ENCODE measurements around the gene IQCM.
"Not testable (repeated sequence)": the region's sequence is repeated elsewhere in the genome, so short reads cannot be mapped to it uniquely, and the experiment has no call there.

Gene IQCM

DNA sequence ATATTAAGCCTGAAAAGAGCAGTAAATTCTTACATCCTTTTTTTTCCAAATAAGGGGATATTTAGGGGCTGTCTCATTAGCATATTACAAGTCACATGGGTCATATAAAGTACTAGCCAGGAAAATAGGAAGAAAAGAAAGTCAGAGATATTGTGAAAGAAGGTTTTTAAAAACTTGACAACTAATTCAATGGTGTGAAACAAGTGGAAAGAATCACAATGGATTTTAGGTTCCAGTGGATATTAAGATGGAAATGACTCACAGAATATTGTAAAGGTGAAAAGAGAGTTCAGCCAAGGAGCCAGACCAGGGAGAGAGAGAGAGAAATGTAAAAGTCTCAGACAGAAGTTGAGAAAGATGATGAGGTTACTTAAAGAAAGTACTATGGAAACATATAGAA is 297.2 kb downstream of the IQCM start:
- H3K27ac ChIP-seq, result no peak overlapping the region
- in situ Hi-C loops (cut with HindIII; ENCODE audit: low pct_ligation_motif_present, low sequenced_read_pairs), result no loop called here
- H3K4me3 ChIP-seq (ENCODE audit: low read depth, low read length), result no peak overlapping the region
- no peak for DNase-seq
- TF ChIP-seq, protein P1, sequence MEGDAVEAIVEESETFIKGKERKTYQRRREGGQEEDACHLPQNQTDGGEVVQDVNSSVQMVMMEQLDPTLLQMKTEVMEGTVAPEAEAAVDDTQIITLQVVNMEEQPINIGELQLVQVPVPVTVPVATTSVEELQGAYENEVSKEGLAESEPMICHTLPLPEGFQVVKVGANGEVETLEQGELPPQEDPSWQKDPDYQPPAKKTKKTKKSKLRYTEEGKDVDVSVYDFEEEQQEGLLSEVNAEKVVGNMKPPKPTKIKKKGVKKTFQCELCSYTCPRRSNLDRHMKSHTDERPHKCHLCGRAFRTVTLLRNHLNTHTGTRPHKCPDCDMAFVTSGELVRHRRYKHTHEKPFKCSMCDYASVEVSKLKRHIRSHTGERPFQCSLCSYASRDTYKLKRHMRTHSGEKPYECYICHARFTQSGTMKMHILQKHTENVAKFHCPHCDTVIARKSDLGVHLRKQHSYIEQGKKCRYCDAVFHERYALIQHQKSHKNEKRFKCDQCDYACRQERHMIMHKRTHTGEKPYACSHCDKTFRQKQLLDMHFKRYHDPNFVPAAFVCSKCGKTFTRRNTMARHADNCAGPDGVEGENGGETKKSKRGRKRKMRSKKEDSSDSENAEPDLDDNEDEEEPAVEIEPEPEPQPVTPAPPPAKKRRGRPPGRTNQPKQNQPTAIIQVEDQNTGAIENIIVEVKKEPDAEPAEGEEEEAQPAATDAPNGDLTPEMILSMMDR (IDR thresholded peaks at IDR 0.05; ENCODE audit: low read depth, low read length, missing control alignments), result no peak
- no peaks in the 10 kb centered on the region for H3K36me3 ChIP-seq (replicated peaks)
- H3K27me3 ChIP-seq (replicated peaks), result no peaks in the 10 kb centered on the region

DNA sequence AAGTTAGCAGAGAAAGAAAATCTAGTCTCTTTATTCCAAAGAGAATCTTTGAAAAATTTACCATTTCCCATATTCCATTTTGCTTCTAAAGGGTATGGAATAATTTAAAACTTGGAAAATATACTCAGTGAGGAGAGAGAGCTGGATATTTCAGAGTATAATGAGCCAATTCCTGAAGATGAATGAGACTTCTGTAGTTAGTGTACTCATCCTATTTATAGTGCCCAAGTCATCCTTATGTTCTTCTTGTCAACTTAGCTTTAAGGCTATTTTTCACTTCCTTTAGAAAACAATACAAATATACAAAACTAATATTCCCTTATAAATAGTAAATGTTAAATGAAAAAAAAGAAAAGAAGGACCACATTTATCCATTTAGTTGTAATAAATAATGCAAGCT is 302.6 kb downstream of the IQCM start:
- Histone ChIP-seq H3K27me3 (replicated peaks) (no peaks in the 10 kb centered on the region), H3K4me3 (ENCODE audit: low read depth, low read length) (no peak overlapping the region), H3K36me3 (replicated peaks) (no peaks in the 10 kb centered on the region), H3K27ac (no peak overlapping the region)
- in situ Hi-C loops (cut with HindIII; ENCODE audit: low pct_ligation_motif_present, low sequenced_read_pairs), result no loop called here
- TF ChIP-seq, protein P1 (IDR thresholded peaks at IDR 0.05; ENCODE audit: low read depth, low read length, missing control alignments), result no peak
- no peak for DNase-seq

DNA sequence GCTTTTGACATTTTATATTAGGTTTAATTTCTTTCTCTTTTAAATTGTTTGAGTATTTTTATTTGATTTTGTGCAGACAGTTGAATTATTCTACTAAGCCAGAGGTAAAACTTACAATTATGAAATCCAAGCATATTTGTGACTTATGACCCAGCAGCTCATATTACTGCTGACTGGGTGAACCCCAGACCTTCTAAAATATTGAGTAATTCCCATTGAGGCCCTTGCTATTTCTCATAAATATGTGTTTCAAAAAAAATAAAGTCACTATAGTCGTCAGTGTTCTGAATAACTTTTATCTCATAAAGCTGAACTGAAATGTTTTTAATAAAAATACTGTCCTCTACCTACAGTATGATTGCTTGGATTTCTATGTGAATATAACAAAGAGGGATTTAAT is 303.1 kb downstream of the IQCM start:
- no peaks in the 10 kb centered on the region for H3K36me3 ChIP-seq (replicated peaks)
- DNase-seq, result no peak
- in situ Hi-C loops (cut with HindIII; ENCODE audit: low pct_ligation_motif_present, low sequenced_read_pairs), result no loop called here
- TF ChIP-seq, protein P1 (IDR thresholded peaks at IDR 0.05; ENCODE audit: low read depth, low read length, missing control alignments), result no peak
- H3K27me3 ChIP-seq (replicated peaks), result no peaks in the 10 kb centered on the region
- H3K4me3 ChIP-seq (ENCODE audit: low read depth, low read length), result no peak overlapping the region
- no peak overlapping the region for H3K27ac ChIP-seq

DNA sequence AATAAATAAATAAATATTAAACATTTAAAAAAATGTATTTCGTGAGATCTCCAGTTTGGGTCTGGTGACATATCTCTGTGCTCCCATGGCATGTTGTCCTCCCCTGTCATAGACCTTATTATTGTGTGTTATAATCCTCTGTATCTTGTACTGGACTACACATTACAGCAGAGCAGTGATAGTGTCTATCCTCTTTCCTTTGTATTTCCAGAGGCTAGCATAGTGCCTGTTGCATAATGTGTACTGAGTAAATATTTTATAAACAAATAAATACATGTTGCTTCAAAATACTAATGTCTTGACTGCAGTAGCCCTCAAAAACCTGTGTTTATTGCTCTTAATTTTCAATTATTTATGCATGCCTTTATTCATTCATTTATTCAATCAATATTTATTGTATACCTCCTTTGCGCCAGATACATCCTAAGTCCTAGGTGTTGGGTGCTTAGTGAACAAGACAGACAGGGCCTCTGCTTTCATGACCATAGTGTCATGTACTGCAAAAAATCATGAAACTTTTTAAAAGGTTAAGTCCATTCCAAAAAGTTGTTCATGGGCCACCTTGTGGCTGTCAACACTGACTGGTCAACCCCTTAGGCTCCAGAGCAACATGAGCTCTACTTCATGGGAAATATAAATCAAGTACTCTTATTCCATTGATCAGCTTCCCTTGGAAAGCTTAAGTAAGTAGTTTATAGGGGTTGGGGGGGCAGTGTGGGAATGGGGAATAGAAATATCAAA is 303.9 kb downstream of the IQCM start:
- no peak overlapping the region for H3K4me3 ChIP-seq (ENCODE audit: low read depth, low read length)
- in situ Hi-C loops (cut with HindIII; ENCODE audit: low pct_ligation_motif_present, low sequenced_read_pairs), result no loop called here
- DNase-seq, result no peak
- no peaks in the 10 kb centered on the region for H3K27me3 ChIP-seq (replicated peaks)
- no peak overlapping the region for H3K27ac ChIP-seq
- TF ChIP-seq, protein P1 (IDR thresholded peaks at IDR 0.05; ENCODE audit: low read depth, low read length, missing control alignments), result no peak
- no peaks in the 10 kb centered on the region for H3K36me3 ChIP-seq (replicated peaks)

DNA sequence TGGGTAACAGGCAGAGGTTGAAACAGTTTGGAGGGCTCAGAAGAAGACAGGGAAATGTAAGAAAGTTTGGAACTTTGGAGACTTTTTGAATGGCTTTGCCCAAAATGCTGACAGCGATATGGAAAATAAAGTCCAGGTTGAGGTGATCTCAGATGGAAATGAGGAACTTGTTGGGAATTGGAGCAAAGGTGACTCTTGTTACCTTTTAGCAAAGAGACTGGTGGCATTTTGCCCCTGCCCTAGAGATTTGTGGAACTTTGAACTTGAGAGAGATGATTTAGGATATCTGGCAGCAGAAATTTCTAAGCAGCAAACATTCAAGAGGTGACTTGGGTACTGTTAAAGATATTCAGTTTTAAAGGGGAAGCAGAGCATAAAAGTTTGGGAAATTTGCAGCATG is 308.3 kb downstream of the IQCM start:
- DNase-seq; H3K4me3 ChIP-seq (ENCODE audit: low read depth, low read length); H3K27me3 ChIP-seq (replicated peaks); H3K36me3 ChIP-seq (replicated peaks); H3K27ac ChIP-seq; in situ Hi-C loops (cut with HindIII; ENCODE audit: low pct_ligation_motif_present, low sequenced_read_pairs): not testable (repeated sequence)

DNA sequence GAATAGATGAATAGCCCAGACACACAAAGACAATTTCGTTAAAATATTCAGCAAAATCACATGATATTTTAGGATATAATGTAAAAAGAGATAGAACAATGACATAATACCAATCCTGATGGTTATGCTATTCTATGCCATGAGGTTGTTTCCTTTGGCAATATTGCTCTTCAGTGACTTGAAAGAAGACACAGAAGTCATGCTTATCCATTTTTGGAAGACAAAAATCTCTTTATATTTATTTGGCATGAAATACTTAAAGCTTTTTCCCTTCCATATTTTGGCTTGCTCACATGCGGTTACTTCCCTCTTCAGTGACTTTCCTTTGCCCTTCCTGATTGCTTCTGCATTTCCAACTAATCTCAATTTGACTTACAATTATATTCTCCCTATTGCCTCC is 314.8 kb downstream of the IQCM start:
- H3K4me3 ChIP-seq (ENCODE audit: low read depth, low read length), result no peak overlapping the region
- no peak for DNase-seq
- no peak overlapping the region for H3K27ac ChIP-seq
- H3K27me3 ChIP-seq (replicated peaks), result no peaks in the 10 kb centered on the region
- TF ChIP-seq, protein P1 (IDR thresholded peaks at IDR 0.05; ENCODE audit: low read depth, low read length, missing control alignments), result no peak
- no peaks in the 10 kb centered on the region for H3K36me3 ChIP-seq (replicated peaks)
- in situ Hi-C loops (cut with HindIII; ENCODE audit: low pct_ligation_motif_present, low sequenced_read_pairs), result no loop called here
